GM19467 (cell line): Measurements from ENCODE around the gene NSUN6.
A peak's percentile ranks its signal among the peaks of the same experiment; 100 is the strongest.

Experiments
- ATAC-seq: cut with Tn5 transposase; IDR thresholded peaks from one replicate; pipeline ENCODE4 v1.9.1; 2021; ENCODE audit warnings: mild to moderate bottlenecking, moderate library complexity; ENCODE audit not compliant: unreplicated experiment

The NSUN6 gene

GRCh38 chr10:18505456-18506118, 145.8 kb downstream of the NSUN6 start:
- ATAC-seq, result no peak

DNA sequence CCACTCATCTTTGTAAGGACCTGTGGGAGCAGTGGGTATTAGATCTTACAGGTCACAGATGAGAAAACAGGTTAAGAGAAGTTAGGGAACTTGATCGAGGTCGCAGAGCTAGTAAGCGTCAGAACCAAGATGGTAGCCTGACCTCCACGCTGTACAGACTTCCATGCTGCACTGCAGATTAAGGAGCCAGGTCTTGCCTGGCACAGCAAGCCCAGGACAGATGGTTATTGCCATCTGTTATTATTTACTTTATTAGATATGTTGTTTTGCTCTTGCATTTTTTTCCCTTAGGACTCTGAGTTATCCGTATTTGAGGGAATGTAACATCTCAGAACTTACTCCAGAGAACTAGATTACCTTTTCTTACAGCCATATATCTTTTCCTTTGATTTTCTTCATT, 147.2 kb downstream of the NSUN6 start:
- no peak for ATAC-seq

GRCh38 chr10:18501629-18502028, 149.8 kb downstream of the NSUN6 start:
- ATAC-seq, result no peak

DNA sequence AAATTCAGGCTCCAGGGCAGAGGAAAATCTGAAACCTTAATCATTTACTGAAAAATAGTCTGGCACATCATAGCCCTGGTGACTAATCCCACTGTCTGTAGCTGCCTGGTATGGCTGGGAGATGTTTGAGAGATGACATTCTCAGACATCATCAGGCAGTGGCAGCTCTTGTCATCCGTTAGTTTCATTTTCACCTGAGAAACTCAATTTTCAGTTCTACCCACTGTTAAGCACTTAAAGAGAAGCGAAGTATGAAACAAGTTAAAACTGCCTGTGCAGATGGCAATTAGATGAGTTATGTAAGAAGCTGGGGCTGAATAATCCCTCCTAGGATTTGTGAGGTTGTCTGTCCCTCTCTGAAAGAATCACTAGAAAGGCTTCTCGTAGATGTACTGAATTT, 150.2 kb downstream of the NSUN6 start:
- peak; percentile 94 for ATAC-seq

- no peak for ATAC-seq
Measured at GRCh38 chr10:18500576-18500975, 150.8 kb downstream of the NSUN6 start.

DNA sequence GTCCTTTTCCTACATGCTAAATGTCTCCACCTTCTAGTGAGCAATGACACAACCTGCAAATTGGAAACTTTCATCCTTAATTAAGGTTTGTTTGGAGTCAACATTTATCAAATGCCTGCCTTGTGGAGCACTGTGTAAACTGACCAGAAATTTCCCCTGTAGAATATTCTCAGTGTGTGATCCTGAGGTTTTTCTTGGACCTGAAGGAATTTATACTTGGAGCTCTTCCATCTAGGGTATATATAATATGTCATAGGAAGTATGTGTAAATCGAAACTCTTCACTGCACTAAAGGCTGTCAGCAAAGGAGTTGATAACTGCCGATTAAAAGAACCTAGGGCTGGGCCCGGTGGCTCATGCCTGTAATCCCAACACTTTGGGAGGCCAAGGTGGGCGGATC, 152.4 kb downstream of the NSUN6 start:
- no peak for ATAC-seq

DNA sequence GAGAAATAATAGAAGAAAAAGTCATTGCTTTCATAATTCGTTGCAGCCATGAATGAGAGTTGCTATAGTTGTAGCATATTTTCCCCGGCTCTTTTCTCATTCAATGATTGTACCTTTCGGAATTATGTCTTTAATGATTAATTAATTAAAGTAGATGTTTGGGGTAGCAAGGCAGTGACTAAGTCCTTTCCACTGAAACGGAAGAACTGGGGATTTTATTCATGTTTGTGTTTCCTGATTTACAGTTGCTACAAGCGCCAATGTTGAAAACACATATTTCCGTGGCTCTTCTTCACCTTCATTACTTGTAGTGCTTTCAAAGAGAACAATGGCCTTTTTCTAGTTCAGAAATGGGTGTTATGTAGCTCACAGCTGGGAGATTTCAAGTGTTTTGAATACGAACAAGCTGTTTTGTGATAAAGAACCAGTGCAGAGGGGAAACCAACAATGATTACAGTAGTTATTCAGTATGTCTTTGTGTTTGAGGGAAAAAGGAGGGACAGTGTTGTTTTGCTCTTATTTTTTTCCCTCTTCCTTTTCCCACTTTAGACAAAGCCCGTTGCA, 153.5 kb downstream of the NSUN6 start:
- ATAC-seq, result no peak
